Measurements from ENCODE around the gene ELOVL6. TPM values are rescaled to one million over a fixed set of nuclear protein-coding genes. Genes with fewer than 3 reads are reported as not detected.

The ELOVL6 gene, protein sequence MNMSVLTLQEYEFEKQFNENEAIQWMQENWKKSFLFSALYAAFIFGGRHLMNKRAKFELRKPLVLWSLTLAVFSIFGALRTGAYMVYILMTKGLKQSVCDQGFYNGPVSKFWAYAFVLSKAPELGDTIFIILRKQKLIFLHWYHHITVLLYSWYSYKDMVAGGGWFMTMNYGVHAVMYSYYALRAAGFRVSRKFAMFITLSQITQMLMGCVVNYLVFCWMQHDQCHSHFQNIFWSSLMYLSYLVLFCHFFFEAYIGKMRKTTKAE
- 10 to 100 TPM; 43.5 to 44.8 TPM for total RNA-seq
- polyA plus RNA-seq (2013, experiment 1 of 2), result 70.5 TPM
- 72.7 TPM for polyA plus RNA-seq (2013, experiment 2 of 2)
- long read RNA-seq, experiment 1, full-length matches to known transcripts, result 5 of 17 reads
- long read RNA-seq, experiment 1, partial matches to known transcripts, result 0 of 17 reads
- long read RNA-seq, experiment 1, other reads (novel, unspliced or antisense), result 12 of 17 reads
- long read RNA-seq, experiment 2, full-length matches to known transcripts, result 66 of 91 reads
- long read RNA-seq, experiment 2, partial matches to known transcripts, result 2 of 91 reads
- long read RNA-seq, experiment 2, other reads (novel, unspliced or antisense), result 23 of 91 reads
- long read RNA-seq, experiment 3, full-length matches to known transcripts, result 57 of 81 reads
- long read RNA-seq, experiment 3, partial matches to known transcripts, result 0 of 81 reads
- long read RNA-seq, experiment 3, other reads (novel, unspliced or antisense), result 24 of 81 reads
- long read RNA-seq, experiment 4, full-length matches to known transcripts, result 27 of 30 reads
- long read RNA-seq, experiment 4, partial matches to known transcripts, result 0 of 30 reads
- long read RNA-seq, experiment 4, other reads (novel, unspliced or antisense), result 3 of 30 reads

DNA sequence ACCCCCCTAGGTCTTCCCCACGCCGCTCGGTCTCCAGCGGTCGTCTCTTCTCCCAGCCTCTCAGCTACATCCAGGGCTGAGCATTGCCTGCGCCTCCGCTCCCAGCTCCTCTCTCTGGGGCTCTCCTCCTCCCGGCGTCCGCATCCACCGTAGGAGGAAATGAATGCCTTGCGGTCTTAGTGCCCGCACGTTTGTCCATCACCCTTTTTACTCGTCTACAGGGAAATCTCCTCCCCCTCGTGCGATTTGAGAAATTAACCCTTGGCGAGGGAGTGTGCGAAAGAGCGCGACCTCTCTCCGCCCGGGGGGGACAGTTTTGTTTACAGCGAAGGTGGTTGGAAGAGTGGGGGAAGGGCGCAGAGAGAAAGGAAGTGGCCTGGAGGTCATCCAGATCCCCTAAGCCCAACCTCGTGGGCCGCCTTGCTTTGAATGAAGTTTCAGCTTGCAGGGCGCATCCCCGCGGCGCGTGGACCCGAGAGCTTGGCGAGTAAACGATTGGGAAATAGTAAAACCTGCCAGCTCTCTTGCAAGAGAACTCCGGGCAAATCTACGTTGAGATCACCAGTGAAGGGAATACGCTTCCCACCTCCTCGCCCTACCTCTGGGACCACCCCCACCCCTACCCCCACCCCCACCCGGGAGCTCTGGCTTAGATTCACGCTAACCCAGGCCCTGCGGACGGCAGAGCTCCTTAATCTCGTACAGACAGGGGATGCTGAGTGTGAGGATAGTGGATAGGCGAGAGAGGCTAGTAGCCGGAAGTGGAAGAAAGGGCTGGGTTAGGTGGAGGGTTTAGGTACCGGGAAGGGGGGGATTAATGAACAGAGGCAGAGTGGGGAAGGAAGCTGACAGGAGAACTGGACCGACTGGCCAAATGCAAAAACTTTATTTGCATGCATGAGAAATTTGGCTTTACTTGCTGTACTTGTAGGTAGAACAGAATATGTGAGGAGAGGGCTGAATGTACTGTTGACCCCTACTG is at the start of gene ELOVL6:
TSS of gene ELOVL6 (minus strand) at position 181 of the 982 bp plus-strand sequence. CDS start 280 bp downstream, outside the sequence.
- peak; percentile 95 for DNase-seq
- TF ChIP-seq, protein P1, sequence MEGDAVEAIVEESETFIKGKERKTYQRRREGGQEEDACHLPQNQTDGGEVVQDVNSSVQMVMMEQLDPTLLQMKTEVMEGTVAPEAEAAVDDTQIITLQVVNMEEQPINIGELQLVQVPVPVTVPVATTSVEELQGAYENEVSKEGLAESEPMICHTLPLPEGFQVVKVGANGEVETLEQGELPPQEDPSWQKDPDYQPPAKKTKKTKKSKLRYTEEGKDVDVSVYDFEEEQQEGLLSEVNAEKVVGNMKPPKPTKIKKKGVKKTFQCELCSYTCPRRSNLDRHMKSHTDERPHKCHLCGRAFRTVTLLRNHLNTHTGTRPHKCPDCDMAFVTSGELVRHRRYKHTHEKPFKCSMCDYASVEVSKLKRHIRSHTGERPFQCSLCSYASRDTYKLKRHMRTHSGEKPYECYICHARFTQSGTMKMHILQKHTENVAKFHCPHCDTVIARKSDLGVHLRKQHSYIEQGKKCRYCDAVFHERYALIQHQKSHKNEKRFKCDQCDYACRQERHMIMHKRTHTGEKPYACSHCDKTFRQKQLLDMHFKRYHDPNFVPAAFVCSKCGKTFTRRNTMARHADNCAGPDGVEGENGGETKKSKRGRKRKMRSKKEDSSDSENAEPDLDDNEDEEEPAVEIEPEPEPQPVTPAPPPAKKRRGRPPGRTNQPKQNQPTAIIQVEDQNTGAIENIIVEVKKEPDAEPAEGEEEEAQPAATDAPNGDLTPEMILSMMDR (conservative IDR thresholded peaks at IDR 0.05), result no peak
- peaks cover 33% of the 10 kb centered on the region for H3K4me1 Mint-ChIP-seq

DNA sequence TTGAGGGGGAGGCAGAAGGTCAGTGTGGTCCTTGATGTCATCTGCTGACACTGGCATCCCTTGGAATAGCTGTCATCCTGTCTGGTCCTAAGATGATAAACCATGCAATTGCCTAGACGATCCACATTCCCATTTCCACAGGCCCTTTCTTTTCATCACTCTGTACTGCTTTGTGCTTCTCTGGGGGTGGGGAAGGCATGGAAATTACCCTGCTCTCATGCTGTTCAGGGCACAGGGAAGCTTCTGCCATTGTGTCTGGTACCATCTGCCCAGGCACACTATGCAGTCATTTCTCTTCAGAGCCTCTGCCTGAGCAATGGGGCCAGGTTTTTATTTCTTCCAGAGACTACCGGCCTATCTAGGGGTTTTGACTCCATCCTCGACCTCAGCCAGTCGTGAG is 49.7 kb upstream of the ELOVL6 start:
- Mint-ChIP-seq H3K36me3 (ENCODE audit: low read depth) (no peaks in the 10 kb centered on the region), H3K4me3 (no peak overlapping the region), H3K9me3 (no peaks in the 10 kb centered on the region), H3K27me3 (ENCODE audit: insufficient read depth) (peaks cover 4% of the 10 kb centered on the region), H3K4me1 (peaks cover 20% of the 10 kb centered on the region), H3K27ac (no peak overlapping the region)
- Histone ChIP-seq H3K27me3 (ENCODE audit: control insufficient read depth, insufficient read depth, low read length, poor library complexity, severe bottlenecking) (no peaks in the 10 kb centered on the region), H3K36me3 (ENCODE audit: control insufficient read depth, insufficient read depth, low read length) (no peaks in the 10 kb centered on the region), H3K9me3 (ENCODE audit: control insufficient read depth, low read length) (no peaks in the 10 kb centered on the region), H3K27ac (ENCODE audit: low read depth, low read length) (peak overlapping the region; percentile 15), H3K4me1 (ENCODE audit: control insufficient read depth, insufficient read depth, low read length) (no peaks in the 10 kb centered on the region), H3K4me3 (ENCODE audit: low read length) (no peak overlapping the region), H3K9ac (ENCODE audit: extremely low read depth, low read length, poor library complexity, severe bottlenecking) (no peak overlapping the region)
- TF ChIP-seq, protein P1 (conservative IDR thresholded peaks at IDR 0.05), result no peak
- WGBS, 2 experiments (ENCODE audit: insufficient coverage in 1 of 2, insufficient read length in 1 of 2), result 88 to 96% methylated on average over 3 to 4 of the region's 4 CpGs
- no peak for DNase-seq

More for the DNA sequence above, at the start of gene ELOVL6:
- H3K9me3 Mint-ChIP-seq, result no peaks in the 10 kb centered on the region
- peak within 1 kb of the TSS; percentile 95 for H3K4me3 Mint-ChIP-seq
- H3K36me3 Mint-ChIP-seq (ENCODE audit: low read depth), result peaks cover 3% of the 10 kb centered on the region
- peak within 1 kb of the TSS; percentile 93 for H3K4me3 ChIP-seq (ENCODE audit: low read length)
- no peaks in the 10 kb centered on the region for H3K4me1 ChIP-seq (ENCODE audit: control insufficient read depth, insufficient read depth, low read length)
- no peaks in the 10 kb centered on the region for H3K36me3 ChIP-seq (ENCODE audit: control insufficient read depth, insufficient read depth, low read length)
- H3K27me3 Mint-ChIP-seq (ENCODE audit: insufficient read depth), result no peaks in the 10 kb centered on the region
- no peaks in the 10 kb centered on the region for H3K9me3 ChIP-seq (ENCODE audit: control insufficient read depth, low read length)
- peak within 1 kb of the TSS; percentile 91 for H3K27ac Mint-ChIP-seq
- 3 to 5% methylated on average over 16 to 48 of the region's 48 CpGs for WGBS, 2 experiments (ENCODE audit: insufficient coverage in 1 of 2, insufficient read length in 1 of 2)
- H3K27me3 ChIP-seq (ENCODE audit: control insufficient read depth, insufficient read depth, low read length, poor library complexity, severe bottlenecking), result no peaks in the 10 kb centered on the region
- peak within 1 kb of the TSS; percentile 64 for H3K9ac ChIP-seq (ENCODE audit: extremely low read depth, low read length, poor library complexity, severe bottlenecking)
- H3K27ac ChIP-seq (ENCODE audit: low read depth, low read length), result peak within 1 kb of the TSS; percentile 85
